Epithelial cell of proximal tubule (primary cell): ENCODE results near the gene GTF2IRD1. TPM values are rescaled to one million over a fixed set of nuclear protein-coding genes. Genes with fewer than 3 reads are reported as not detected.

Source experiments
- DNase-seq: peaks from one replicate; pipeline ENCODE4 v3.0.0-alpha.2; 2011; ENCODE audit warnings: low read depth
- H3K4me3 ChIP-seq: 2 replicates; pipeline ENCODE4 v1.5.1; 2011; ENCODE audit warnings: low read depth, mild to moderate bottlenecking, low read length
- total RNA-seq: library from RNA; depleted of rRNA; stranded (reverse); fragments of >200 nt; gene quantifications from 2 replicates; pipeline ENCODE4 v1.2.3, GENCODE V29; 2015
- TF ChIP-seq, protein P1 (sequence below): conservative IDR thresholded peaks from 2 replicates; pipeline ENCODE4 v1.5.1; 2012; ENCODE audit warnings: low read depth, mild to moderate bottlenecking, low read length

The GTF2IRD1 gene
- total RNA-seq, 1 donor from 2014 or later = 23.8 TPM

DNA sequence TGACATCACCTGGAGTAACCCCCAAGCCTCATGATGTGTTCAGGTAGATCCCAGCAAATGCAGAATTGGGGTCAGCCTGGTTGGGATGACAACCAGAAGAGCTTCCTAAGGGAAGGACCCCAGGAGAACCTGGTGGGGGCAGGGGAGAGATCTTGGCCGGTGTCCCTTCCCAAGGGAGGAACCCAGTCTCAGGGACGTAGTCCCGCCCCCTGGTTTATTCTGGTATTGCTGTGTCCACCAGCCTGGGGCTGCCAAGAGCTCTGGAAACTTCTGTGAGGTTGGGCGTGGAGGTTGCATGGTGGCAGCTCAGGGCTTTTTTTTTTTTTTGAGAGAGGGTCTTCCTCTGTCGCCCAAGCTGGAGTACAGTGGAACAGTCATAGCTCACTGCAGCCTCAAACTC lies 19.4 kb downstream of the GTF2IRD1 start:
- H3K4me3 ChIP-seq = no peak overlapping the region
- TF ChIP-seq, protein P1, sequence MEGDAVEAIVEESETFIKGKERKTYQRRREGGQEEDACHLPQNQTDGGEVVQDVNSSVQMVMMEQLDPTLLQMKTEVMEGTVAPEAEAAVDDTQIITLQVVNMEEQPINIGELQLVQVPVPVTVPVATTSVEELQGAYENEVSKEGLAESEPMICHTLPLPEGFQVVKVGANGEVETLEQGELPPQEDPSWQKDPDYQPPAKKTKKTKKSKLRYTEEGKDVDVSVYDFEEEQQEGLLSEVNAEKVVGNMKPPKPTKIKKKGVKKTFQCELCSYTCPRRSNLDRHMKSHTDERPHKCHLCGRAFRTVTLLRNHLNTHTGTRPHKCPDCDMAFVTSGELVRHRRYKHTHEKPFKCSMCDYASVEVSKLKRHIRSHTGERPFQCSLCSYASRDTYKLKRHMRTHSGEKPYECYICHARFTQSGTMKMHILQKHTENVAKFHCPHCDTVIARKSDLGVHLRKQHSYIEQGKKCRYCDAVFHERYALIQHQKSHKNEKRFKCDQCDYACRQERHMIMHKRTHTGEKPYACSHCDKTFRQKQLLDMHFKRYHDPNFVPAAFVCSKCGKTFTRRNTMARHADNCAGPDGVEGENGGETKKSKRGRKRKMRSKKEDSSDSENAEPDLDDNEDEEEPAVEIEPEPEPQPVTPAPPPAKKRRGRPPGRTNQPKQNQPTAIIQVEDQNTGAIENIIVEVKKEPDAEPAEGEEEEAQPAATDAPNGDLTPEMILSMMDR = no peak
- DNase-seq = no peak

DNA sequence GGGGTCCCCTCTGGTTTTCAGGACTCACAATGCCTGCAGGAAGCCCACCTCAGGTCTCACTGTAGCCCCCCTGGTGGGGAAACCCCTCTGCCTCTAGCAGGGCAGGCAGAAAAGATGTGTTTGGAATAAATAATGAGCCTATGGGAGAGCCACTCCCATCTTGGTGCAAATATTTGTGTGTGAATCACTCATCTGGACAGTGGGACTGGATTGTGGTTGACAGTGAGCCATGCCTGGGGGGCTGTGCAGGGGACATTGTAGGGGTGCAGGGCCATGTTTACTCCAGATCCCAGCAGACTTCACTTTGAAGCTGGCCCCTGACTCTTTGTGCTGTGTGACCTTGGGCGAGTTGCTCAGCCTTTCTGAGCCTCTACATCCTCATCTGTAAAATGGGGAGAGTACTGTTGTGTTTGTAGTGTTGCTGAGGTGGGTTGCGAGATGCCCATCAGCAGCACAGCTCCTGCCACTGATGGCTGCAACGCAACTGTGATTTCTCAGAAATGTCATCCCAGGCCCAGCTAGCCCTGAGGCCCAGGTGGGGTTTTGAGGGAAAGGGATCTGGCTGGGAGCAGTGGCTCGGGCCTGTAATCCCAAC lies 20.7 kb downstream of the GTF2IRD1 start:
- TF ChIP-seq, protein P1 = no peak
- H3K4me3 ChIP-seq = no peak overlapping the region
- DNase-seq = no peak

DNA sequence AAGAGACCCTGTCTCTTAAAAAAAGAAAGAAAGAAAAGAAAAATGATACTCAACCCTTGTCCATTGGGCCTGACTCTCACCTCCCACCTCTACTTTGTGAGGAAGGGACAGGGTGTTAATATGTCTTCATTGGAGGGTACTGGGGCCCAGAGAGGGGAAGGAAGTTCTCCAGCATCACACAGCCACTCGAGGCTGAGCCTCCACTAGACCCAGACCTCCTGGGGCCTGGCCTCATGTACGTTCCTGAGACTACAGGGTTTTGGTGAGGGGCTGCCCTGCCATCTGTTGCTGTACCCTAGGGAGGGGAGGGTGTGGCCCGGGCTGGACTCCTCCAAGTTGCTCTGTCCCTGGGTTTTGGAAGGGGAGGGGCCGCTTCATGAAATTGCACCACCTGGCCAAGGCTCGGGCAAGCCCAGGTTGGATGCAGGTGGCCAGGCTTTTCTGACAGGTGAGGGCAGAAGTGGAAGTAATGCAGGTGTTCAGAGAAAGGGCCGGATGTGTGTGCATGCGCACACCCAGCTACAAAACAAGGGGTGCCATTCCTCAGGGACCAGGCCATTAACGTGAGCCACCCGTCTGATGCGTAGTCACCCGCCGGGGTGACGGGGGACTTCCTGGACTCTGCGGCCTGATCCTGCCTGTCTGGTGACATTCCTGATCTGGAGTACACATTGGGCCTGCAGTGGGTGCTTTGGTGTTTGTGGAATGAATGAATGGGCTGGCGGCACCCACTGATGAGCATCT lies 21.7 kb downstream of the GTF2IRD1 start:
- TF ChIP-seq, protein P1 = no peak
- no peak overlapping the region for H3K4me3 ChIP-seq
- DNase-seq = no peak

DNA sequence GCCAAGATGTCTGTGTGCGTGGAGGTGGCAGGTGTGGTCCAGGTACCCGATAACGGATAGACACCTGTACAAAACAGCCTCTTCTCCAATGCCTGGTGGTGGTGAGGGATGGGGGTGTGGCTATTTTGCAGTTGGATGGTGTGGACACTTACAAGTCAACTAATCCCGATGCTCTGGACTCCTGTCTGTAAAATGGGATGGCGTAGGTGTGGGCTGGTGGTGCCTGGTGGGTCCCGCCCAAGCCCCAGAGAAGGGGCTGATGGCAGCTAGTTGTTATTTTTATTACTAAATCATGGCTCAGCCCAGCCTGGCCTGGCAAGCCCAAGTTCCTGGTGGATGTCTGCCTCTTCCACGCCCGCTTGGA lies 22.3 kb downstream of the GTF2IRD1 start:
- no peak for DNase-seq
- H3K4me3 ChIP-seq = no peak overlapping the region
- TF ChIP-seq, protein P1 = no peak

DNA sequence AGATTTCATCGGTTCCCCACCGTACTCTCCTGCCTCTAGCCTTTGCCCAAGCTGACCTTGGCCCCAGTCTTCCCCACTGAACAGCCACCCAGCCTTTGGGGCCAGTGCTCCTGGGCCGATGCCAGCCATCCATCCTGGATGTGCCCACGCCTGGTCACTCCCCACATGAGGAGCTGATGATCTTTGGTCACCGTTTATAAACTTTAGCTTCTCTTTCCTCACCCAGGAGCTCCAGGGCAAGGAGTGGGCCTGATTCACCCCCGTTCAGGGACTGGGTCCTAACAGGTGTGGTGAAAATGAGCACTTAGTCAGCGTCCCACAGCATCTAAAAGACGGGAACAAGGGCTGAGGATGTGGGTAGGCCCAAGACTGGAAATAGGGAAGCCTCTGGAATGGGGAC lies 22.9 kb downstream of the GTF2IRD1 start:
- no peak for DNase-seq
- no peak overlapping the region for H3K4me3 ChIP-seq
- TF ChIP-seq, protein P1 = no peak

DNA sequence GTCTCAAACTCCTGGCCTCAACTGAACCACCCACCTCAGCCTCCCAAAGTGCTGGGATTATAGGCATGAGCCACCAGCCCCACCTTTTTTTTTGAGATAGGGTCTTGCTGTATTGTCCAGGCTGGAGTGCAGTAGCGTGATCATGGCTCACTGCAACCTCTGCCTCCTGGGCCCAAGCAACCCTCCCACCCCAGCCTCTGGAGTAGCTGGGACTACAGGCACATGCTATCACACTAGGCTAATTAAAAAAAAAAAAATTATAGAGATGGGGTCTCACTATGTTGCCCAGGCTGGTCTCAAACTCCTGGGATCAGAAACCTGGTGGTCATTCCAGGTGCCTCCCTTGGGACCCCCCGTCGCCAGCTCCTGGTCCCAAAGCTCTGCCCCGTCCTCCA lies 25.0 kb downstream of the GTF2IRD1 start:
- TF ChIP-seq, protein P1 = no peak
- no peak for DNase-seq
- H3K4me3 ChIP-seq = no peak overlapping the region
